ENCODE measurements around the gene SLC39A6.

Gene SLC39A6

DNA sequence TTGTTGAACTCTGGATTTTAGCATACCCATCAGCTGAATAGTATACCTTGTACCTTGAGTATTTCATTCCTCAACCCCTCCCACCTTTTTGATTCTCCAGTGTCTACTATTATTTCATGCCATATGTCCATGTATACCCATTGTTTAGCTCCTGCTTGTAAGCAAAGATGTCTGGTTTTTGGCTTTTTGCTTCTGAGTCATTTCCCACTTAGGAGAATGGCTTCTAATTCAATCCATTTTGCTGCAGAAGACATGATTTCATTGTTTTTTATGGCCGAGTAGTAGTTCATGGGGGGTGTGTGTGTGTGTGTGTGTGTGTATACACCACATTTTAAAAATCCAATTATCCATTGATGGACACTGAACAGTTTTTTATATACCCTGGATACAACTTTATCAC, 33.8 kb upstream of the SLC39A6 start:
- H3K36me3 ChIP-seq (ENCODE audit: insufficient read depth, low read length): peaks cover 85% of the 10 kb centered on the region
- no peaks in the 10 kb centered on the region for H3K9me3 ChIP-seq (ENCODE audit: low read depth, low read length)

DNA sequence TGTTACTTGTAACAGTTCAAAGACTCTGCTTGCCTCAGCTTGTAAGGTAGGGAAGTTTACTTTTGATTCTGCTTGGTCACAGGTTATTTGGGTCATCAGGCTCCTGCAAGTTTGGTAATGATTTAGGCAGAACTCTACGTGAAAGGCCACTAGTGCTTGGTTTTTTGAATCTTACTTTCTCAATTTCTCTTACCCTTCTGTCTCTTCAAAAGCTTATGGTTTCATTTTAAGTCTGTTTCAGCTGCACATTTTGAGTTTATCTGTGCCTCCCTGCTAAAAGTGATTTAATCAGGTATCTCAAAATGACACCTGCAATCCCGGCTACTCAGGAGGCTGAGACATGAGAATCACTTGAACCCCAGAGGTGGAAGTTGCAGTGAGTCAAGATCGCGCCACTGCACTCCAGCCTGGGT, 31.8 kb upstream of the SLC39A6 start:
- peaks cover 92% of the 10 kb centered on the region for H3K36me3 ChIP-seq (ENCODE audit: insufficient read depth, low read length)
- no peak for DNase-seq (ENCODE audit: low read depth, low spot score)
- no peak overlapping the region for H3K4me3 ChIP-seq
- no peak overlapping the region for H3K9ac ChIP-seq (ENCODE audit: insufficient read length)
- TF ChIP-seq FOXP2 (optimal IDR thresholded peaks at IDR 0.05; ENCODE audit: control extremely low read depth, extremely low read length, insufficient read depth) (no peak), EZH2 (IDR thresholded peaks at IDR 0.05) (no peak), POLR2AphosphoS5 (IDR thresholded peaks at IDR 0.05; ENCODE audit: borderline replicate concordance, low read depth, low read length) (no peak)
- H3K27ac ChIP-seq: no peak overlapping the region
- no peaks in the 10 kb centered on the region for H3K9me3 ChIP-seq (ENCODE audit: low read depth, low read length)

More for the DNA sequence above, 33.8 kb upstream of the SLC39A6 start:
- Histone ChIP-seq H3K4me3 (no peak overlapping the region), H3K27ac (no peak overlapping the region), H3K9ac (ENCODE audit: insufficient read length) (no peak overlapping the region)
- TF ChIP-seq POLR2AphosphoS5 (IDR thresholded peaks at IDR 0.05; ENCODE audit: borderline replicate concordance, low read depth, low read length) (no peak), FOXP2 (optimal IDR thresholded peaks at IDR 0.05; ENCODE audit: control extremely low read depth, extremely low read length, insufficient read depth) (no peak), EZH2 (IDR thresholded peaks at IDR 0.05) (no peak)
- no peak for DNase-seq (ENCODE audit: low read depth, low spot score)

GRCh38 chr18:36158266-36158867, 29.2 kb upstream of the SLC39A6 start:
- H3K9ac ChIP-seq (ENCODE audit: insufficient read length): no peak overlapping the region
- H3K27ac ChIP-seq: no peak overlapping the region
- H3K4me3 ChIP-seq: no peak overlapping the region
- DNase-seq (ENCODE audit: low read depth, low spot score): no peak
- peaks cover 89% of the 10 kb centered on the region for H3K36me3 ChIP-seq (ENCODE audit: insufficient read depth, low read length)
- TF ChIP-seq FOXP2 (optimal IDR thresholded peaks at IDR 0.05; ENCODE audit: control extremely low read depth, extremely low read length, insufficient read depth) (no peak), EZH2 (IDR thresholded peaks at IDR 0.05) (no peak), POLR2AphosphoS5 (IDR thresholded peaks at IDR 0.05; ENCODE audit: borderline replicate concordance, low read depth, low read length) (no peak)
- no peaks in the 10 kb centered on the region for H3K9me3 ChIP-seq (ENCODE audit: low read depth, low read length)

DNA sequence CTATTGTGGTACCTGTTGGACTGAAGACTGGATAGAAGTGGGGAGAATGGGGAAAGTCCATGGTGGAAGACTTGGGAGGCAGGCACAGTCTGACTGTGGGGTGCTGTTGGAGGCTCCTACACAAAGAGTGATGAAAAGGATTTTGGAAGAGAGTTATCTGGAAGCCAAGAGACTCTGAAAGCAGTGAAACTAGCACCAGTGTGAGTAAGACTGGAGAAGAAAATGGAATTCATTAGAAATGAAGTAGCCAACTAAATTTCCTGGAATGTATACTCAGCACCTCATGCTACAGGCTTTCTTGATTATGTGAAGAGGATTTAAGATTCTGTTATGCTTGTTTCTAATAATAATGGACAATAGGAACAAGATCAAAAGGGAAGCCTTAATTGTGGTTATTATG, 28.3 kb upstream of the SLC39A6 start:
- TF ChIP-seq FOXP2 (optimal IDR thresholded peaks at IDR 0.05; ENCODE audit: control extremely low read depth, extremely low read length, insufficient read depth) (no peak), EZH2 (IDR thresholded peaks at IDR 0.05) (no peak)
- no peak for DNase-seq (ENCODE audit: low read depth, low spot score)
- Histone ChIP-seq H3K4me3 (no peak overlapping the region), H3K9me3 (ENCODE audit: low read depth, low read length) (no peaks in the 10 kb centered on the region), H3K36me3 (ENCODE audit: insufficient read depth, low read length) (peaks cover 90% of the 10 kb centered on the region), H3K9ac (ENCODE audit: insufficient read length) (no peak overlapping the region), H3K27ac (no peak overlapping the region)

GRCh38 chr18:36155851-36156757, 27.0 kb upstream of the SLC39A6 start:
- no peak overlapping the region for H3K9ac ChIP-seq (ENCODE audit: insufficient read length)
- H3K9me3 ChIP-seq (ENCODE audit: low read depth, low read length): no peaks in the 10 kb centered on the region
- TF ChIP-seq POLR2AphosphoS5 (IDR thresholded peaks at IDR 0.05; ENCODE audit: borderline replicate concordance, low read depth, low read length) (no peak), FOXP2 (optimal IDR thresholded peaks at IDR 0.05; ENCODE audit: control extremely low read depth, extremely low read length, insufficient read depth) (no peak), EZH2 (IDR thresholded peaks at IDR 0.05) (no peak)
- no peak overlapping the region for H3K4me3 ChIP-seq
- no peak overlapping the region for H3K27ac ChIP-seq
- no peak for DNase-seq (ENCODE audit: low read depth, low spot score)
- peaks cover 85% of the 10 kb centered on the region for H3K36me3 ChIP-seq (ENCODE audit: insufficient read depth, low read length)

DNA sequence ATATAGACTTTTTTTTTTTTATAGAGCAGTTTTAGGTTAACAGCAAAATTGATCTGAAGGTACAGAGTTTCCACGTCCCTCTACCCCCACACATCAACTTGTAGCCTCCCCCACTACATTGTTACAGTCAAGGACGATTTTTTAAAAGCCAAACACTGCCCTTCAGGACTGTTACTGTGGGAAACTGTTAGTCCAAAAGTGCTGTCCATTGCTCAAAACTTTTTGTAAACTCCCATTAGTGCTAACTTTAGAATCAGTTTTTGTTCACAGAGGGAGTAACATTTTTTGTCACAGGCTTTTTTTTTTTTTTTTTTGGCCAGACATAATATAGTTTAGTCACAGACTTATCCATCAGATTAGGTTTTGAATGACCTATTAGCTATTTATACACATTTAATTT, 24.6 kb upstream of the SLC39A6 start:
- H3K4me3 ChIP-seq: no peak overlapping the region
- no peak for TF ChIP-seq FOXP2 (optimal IDR thresholded peaks at IDR 0.05; ENCODE audit: control extremely low read depth, extremely low read length, insufficient read depth)
- TF ChIP-seq EZH2 (IDR thresholded peaks at IDR 0.05): no peak
- no peak for TF ChIP-seq POLR2AphosphoS5 (IDR thresholded peaks at IDR 0.05; ENCODE audit: borderline replicate concordance, low read depth, low read length)
- DNase-seq (ENCODE audit: low read depth, low spot score): no peak
- H3K27ac ChIP-seq: no peak overlapping the region
- H3K9me3 ChIP-seq (ENCODE audit: low read depth, low read length): no peaks in the 10 kb centered on the region
- peaks cover 87% of the 10 kb centered on the region for H3K36me3 ChIP-seq (ENCODE audit: insufficient read depth, low read length)
- no peak overlapping the region for H3K9ac ChIP-seq (ENCODE audit: insufficient read length)

GRCh38 chr18:36153203-36153602, 24.1 kb upstream of the SLC39A6 start:
- no peak for DNase-seq (ENCODE audit: low read depth, low spot score)
- H3K4me3 ChIP-seq: no peak overlapping the region
- H3K9me3 ChIP-seq (ENCODE audit: low read depth, low read length): no peaks in the 10 kb centered on the region
- no peak overlapping the region for H3K9ac ChIP-seq (ENCODE audit: insufficient read length)
- no peak overlapping the region for H3K27ac ChIP-seq
- TF ChIP-seq FOXP2 (optimal IDR thresholded peaks at IDR 0.05; ENCODE audit: control extremely low read depth, extremely low read length, insufficient read depth): no peak
- no peak for TF ChIP-seq POLR2AphosphoS5 (IDR thresholded peaks at IDR 0.05; ENCODE audit: borderline replicate concordance, low read depth, low read length)
- no peak for TF ChIP-seq EZH2 (IDR thresholded peaks at IDR 0.05)
- H3K36me3 ChIP-seq (ENCODE audit: insufficient read depth, low read length): peaks cover 88% of the 10 kb centered on the region

DNA sequence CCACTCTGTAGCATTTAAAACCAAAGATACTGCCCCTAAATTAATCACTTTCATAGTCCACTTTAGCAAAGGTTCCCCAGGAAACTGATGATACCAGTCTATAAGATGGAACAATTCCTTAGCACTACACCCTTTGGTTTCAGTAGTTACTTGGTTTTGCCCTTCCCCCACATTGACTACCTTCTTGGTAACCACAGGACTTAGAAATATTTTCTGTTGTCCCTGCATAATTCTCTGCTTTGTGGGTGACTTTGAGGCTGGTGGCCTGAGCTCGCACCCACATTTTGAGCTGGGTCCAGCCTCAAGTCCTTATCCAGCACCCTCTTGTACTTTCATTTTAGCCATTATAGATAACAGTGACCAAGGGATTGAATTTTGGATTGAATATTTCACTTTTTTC, 23.6 kb upstream of the SLC39A6 start:
- TF ChIP-seq POLR2AphosphoS5 (IDR thresholded peaks at IDR 0.05; ENCODE audit: borderline replicate concordance, low read depth, low read length) (no peak), EZH2 (IDR thresholded peaks at IDR 0.05) (no peak), FOXP2 (optimal IDR thresholded peaks at IDR 0.05; ENCODE audit: control extremely low read depth, extremely low read length, insufficient read depth) (no peak)
- Histone ChIP-seq H3K4me3 (no peak overlapping the region), H3K9ac (ENCODE audit: insufficient read length) (no peak overlapping the region), H3K9me3 (ENCODE audit: low read depth, low read length) (no peaks in the 10 kb centered on the region), H3K27ac (no peak overlapping the region), H3K36me3 (ENCODE audit: insufficient read depth, low read length) (peaks cover 88% of the 10 kb centered on the region)
- no peak for DNase-seq (ENCODE audit: low read depth, low spot score)

All from SK-N-MC (cell line).